ENCODE results near the gene BBX.

BBX gene

DNA sequence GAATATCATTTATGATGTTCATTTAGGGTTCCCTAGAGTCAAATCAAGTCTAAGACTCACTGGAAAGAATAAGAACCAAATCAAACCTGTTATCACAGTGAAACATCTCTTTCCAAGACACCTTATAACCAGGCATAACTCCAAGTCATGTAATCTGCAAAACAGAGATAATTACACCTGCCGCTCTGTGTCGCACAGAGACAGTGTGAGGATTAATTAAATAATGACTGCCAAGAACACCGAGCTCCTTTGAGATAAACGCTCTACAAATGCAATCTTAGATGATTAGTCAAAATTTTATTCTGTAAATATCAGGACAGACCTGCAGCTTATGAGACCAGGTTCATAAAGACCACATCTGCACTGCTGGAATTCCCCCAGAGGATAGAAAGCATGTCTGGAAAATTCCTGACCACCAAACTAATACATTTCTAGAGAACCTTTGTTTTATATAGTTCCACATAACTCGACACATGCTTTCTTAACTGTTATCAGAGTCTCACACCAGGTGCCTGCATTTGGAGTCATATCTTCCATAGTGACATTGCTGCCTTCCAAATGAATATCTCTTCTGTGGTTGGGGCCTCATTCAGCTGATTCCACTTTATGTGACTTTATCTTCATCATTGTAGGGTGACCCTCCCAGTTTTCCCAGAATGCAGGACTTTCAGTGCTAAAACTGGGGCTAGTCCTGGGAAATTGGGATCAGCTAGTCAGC lies 315.3 kb downstream of the BBX start:
- no peak overlapping the region for H3K27ac ChIP-seq (ENCODE audit: low read depth, low read length)
- no peaks in the 10 kb centered on the region for H3K27me3 ChIP-seq (ENCODE audit: control insufficient read depth, insufficient read depth, low read length)
- peaks cover 11% of the 10 kb centered on the region; the same call in 1 of the 2 replicates for H3K4me1 ChIP-seq (ENCODE audit: control insufficient read depth, insufficient read depth, low read length)
- H3K9me3 ChIP-seq (ENCODE audit: control insufficient read depth, insufficient read depth, low read length), result no peaks in the 10 kb centered on the region
- no peaks in the 10 kb centered on the region for H3K36me3 ChIP-seq (ENCODE audit: control insufficient read depth, insufficient read depth, low read length)
- no peak overlapping the region for H3K4me3 ChIP-seq (ENCODE audit: low read depth, low read length)
- no peak overlapping the region for H3K9ac ChIP-seq (ENCODE audit: low read depth, low read length)

DNA sequence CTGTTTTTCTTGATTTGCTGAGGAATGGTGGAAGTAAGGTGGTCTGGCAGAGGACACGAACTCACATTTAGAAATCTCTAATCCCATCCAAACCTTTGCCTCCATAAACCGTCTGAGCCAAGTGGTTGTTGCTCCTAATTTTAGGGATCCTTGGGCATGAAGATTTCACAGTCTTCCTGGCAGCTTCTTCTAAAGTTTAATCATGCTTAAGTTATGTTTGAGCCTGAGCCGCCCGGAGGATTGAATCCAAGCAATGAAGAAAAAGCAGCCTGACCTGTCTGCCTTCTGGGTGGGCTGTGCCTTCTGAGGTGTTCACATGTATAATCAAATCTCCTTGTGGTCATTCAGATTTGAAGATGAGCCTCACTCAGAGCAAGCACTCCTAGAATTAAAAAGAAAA lies 319.1 kb downstream of the BBX start:
- Histone ChIP-seq H3K9ac (ENCODE audit: low read depth, low read length) (no peak overlapping the region), H3K4me1 (ENCODE audit: control insufficient read depth, insufficient read depth, low read length) (peaks cover 11% of the 10 kb centered on the region; the same call in 1 of the 2 replicates), H3K27me3 (ENCODE audit: control insufficient read depth, insufficient read depth, low read length) (no peaks in the 10 kb centered on the region), H3K4me3 (ENCODE audit: low read depth, low read length) (no peak overlapping the region), H3K27ac (ENCODE audit: low read depth, low read length) (no peak overlapping the region), H3K36me3 (ENCODE audit: control insufficient read depth, insufficient read depth, low read length) (no peaks in the 10 kb centered on the region), H3K9me3 (ENCODE audit: control insufficient read depth, insufficient read depth, low read length) (no peaks in the 10 kb centered on the region)

DNA sequence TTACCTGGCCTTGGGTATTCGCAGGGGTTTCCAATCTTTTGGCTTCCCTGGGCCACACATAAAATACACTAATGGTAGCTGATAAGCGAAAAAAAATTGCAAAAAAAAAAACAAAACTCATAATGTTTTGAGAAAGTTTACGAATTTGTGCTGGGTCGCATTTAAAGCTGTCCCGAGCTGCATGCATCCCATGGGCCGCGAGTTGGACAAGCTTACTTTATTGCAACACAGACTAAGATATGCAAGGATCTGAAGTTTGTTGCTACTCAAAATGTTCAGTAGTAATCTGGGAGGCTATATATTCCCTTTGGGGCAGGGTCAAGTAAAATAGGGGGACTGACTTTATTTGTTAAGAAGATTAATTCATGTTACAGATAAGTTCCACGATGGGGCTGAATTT lies 320.2 kb downstream of the BBX start:
- H3K9ac ChIP-seq (ENCODE audit: low read depth, low read length), result no peak overlapping the region
- no peak overlapping the region for H3K4me3 ChIP-seq (ENCODE audit: low read depth, low read length)
- peaks cover 11% of the 10 kb centered on the region; the same call in 1 of the 2 replicates for H3K4me1 ChIP-seq (ENCODE audit: control insufficient read depth, insufficient read depth, low read length)
- no peaks in the 10 kb centered on the region for H3K36me3 ChIP-seq (ENCODE audit: control insufficient read depth, insufficient read depth, low read length)
- H3K9me3 ChIP-seq (ENCODE audit: control insufficient read depth, insufficient read depth, low read length), result no peaks in the 10 kb centered on the region
- no peak overlapping the region for H3K27ac ChIP-seq (ENCODE audit: low read depth, low read length)
- no peaks in the 10 kb centered on the region for H3K27me3 ChIP-seq (ENCODE audit: control insufficient read depth, insufficient read depth, low read length)

DNA sequence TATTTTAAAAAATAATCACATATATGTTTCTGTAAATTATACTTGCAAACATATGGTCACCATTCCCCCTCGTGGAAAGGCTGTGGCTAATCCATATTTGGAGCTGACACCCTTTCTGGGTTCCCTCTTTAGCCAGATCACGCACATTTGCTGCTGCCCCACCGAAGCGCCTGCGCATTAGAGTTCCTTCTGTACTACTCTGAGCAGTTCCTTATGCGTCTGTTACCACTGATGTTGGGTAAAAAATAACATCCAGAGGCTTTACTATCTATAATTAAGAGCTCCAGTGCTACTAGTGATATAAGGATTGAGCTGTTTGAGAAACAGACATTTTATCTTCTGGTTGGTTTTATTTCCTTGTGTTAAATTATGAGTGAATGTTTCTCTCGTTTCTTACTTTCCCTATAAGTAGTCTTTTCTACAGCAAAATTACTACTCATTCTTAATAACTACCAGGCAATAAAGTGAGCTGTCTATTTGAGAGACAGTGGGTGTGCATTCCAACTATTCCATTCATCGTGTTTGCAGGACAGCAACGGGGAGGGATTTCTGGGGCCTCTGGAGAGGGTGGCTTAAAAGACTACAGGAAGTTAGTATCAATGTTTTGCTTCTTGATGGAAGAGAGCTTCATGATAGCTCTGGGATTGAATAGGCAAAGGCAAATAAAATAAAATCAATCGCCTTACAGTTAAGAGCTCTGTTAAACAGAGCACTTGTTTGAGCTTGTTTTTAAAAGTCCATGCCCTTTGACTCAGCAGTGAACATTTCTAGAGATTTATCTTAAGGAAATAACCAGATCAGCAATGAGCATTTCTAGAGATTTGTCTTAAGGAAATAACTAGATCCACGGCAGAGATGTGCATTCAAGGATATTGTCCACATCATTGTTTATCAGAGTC lies 322.9 kb downstream of the BBX start:
- H3K4me1 ChIP-seq (ENCODE audit: control insufficient read depth, insufficient read depth, low read length), result peaks cover 11% of the 10 kb centered on the region; the same call in 1 of the 2 replicates
- no peak overlapping the region for H3K27ac ChIP-seq (ENCODE audit: low read depth, low read length)
- no peaks in the 10 kb centered on the region for H3K27me3 ChIP-seq (ENCODE audit: control insufficient read depth, insufficient read depth, low read length)
- no peaks in the 10 kb centered on the region for H3K9me3 ChIP-seq (ENCODE audit: control insufficient read depth, insufficient read depth, low read length)
- H3K9ac ChIP-seq (ENCODE audit: low read depth, low read length), result no peak overlapping the region
- H3K4me3 ChIP-seq (ENCODE audit: low read depth, low read length), result no peak overlapping the region
- no peaks in the 10 kb centered on the region for H3K36me3 ChIP-seq (ENCODE audit: control insufficient read depth, insufficient read depth, low read length)

DNA sequence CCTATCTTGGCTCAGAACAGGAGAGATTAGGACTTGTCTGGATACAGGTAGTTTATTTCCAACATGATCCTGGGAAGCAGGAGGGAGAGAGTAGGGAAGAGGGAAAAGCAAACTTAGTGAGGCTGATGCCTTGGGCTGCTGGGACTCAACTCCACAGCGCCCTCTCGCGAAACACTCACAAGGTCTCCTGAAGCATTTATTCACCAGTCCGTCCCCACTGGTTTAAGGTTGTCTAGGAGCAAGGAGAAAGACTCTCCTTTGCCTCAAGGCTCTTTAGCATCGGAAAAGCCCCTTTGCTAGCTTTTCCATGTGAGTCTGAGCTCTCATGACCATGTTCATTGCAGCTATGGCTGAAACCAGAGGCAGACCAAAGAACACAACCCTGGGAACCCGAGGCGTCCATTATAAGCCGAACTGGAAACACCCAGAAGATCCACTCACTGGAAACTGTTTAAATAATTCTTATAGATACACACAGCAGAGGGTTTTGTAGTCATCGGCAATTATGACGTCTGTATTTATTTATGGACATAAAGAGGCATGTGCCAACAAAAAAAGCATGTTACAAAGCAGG lies 323.6 kb downstream of the BBX start:
- H3K27me3 ChIP-seq (ENCODE audit: control insufficient read depth, insufficient read depth, low read length), result no peaks in the 10 kb centered on the region
- H3K36me3 ChIP-seq (ENCODE audit: control insufficient read depth, insufficient read depth, low read length), result no peaks in the 10 kb centered on the region
- no peak overlapping the region for H3K27ac ChIP-seq (ENCODE audit: low read depth, low read length)
- no peaks in the 10 kb centered on the region for H3K9me3 ChIP-seq (ENCODE audit: control insufficient read depth, insufficient read depth, low read length)
- no peak overlapping the region for H3K9ac ChIP-seq (ENCODE audit: low read depth, low read length)
- H3K4me3 ChIP-seq (ENCODE audit: low read depth, low read length), result no peak overlapping the region
- 0 out of 2 replicates have a peak, but pooled peaks cover 4% of the 10 kb centered on the region for H3K4me1 ChIP-seq (ENCODE audit: control insufficient read depth, insufficient read depth, low read length)

DNA sequence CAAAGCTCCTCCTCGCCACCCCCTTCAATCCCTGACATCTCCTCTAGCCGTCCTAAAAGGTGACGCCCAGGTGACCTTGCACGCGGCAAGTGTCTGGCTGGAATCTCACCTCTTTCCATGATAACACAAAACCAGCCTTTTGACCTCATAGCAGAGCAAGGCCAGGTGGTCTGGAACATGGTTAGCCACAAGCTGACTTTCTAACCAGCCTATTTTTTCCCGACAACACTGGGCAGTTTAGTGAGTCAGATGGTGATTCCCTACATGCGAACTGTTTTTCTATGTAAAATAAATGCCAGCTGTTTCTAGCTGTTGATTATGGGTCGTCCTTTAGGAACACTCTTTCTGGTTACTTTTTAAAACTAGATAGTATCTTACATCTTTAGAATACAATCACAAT lies 325.0 kb downstream of the BBX start:
- no peaks in the 10 kb centered on the region for H3K27me3 ChIP-seq (ENCODE audit: control insufficient read depth, insufficient read depth, low read length)
- no peak overlapping the region for H3K9ac ChIP-seq (ENCODE audit: low read depth, low read length)
- no peak overlapping the region for H3K4me3 ChIP-seq (ENCODE audit: low read depth, low read length)
- no peaks in the 10 kb centered on the region for H3K4me1 ChIP-seq (ENCODE audit: control insufficient read depth, insufficient read depth, low read length)
- no peaks in the 10 kb centered on the region for H3K36me3 ChIP-seq (ENCODE audit: control insufficient read depth, insufficient read depth, low read length)
- H3K9me3 ChIP-seq (ENCODE audit: control insufficient read depth, insufficient read depth, low read length), result 0 out of 2 replicates have a peak, but pooled peaks cover 4% of the 10 kb centered on the region
- no peak overlapping the region for H3K27ac ChIP-seq (ENCODE audit: low read depth, low read length)

DNA sequence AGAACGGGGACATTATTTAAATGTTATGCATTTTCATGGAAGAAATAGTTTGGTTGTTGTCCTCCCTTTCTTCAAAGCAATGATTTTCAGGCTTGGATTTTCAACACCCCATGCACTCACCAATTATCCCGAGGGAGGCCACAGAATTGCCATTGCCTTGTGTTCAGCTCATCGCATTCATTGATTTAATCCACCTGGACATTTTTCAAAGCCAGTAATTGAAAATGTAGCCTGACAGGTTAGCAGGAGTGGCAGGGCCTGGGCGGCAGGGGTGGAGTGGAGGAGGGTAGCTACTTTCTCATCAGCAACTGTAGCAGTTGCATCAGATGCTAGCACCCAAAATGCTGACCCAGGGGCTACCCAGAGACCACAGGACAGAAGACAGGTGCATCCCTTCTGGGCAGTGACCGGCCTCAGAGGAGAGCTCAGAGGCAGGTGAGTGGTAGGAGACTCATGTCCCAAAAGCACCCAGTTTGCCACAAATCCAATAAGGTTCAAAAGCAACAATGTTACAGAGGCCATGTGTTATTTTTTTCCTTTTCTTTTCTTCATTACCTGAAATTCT lies 325.7 kb downstream of the BBX start:
- H3K9ac ChIP-seq (ENCODE audit: low read depth, low read length), result no peak overlapping the region
- no peak overlapping the region for H3K27ac ChIP-seq (ENCODE audit: low read depth, low read length)
- H3K9me3 ChIP-seq (ENCODE audit: control insufficient read depth, insufficient read depth, low read length), result 0 out of 2 replicates have a peak, but pooled peaks cover 4% of the 10 kb centered on the region
- H3K27me3 ChIP-seq (ENCODE audit: control insufficient read depth, insufficient read depth, low read length), result no peaks in the 10 kb centered on the region
- no peaks in the 10 kb centered on the region for H3K36me3 ChIP-seq (ENCODE audit: control insufficient read depth, insufficient read depth, low read length)
- H3K4me3 ChIP-seq (ENCODE audit: low read depth, low read length), result no peak overlapping the region
- no peaks in the 10 kb centered on the region for H3K4me1 ChIP-seq (ENCODE audit: control insufficient read depth, insufficient read depth, low read length)

DNA sequence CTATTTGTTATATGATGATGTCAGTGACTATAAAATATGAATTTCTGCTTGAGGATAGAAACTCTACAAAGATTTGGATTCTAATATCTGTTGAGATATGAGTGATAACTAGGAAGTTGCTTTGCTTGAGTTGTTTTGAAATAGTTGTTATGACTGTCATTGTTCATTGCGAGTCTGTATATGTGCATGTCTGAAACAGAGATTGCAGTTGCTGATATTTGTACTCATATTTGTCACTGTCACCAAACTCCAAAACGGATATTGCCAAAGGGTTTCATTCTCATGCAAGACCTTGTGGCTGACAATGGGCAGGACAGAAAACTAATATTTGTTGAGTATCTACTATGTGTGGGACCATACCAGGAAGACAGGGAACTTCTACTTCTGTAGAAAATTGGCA lies 327.9 kb downstream of the BBX start:
- no peaks in the 10 kb centered on the region for H3K4me1 ChIP-seq (ENCODE audit: control insufficient read depth, insufficient read depth, low read length)
- H3K27me3 ChIP-seq (ENCODE audit: control insufficient read depth, insufficient read depth, low read length), result no peaks in the 10 kb centered on the region
- H3K27ac ChIP-seq (ENCODE audit: low read depth, low read length), result no peak overlapping the region

DNA sequence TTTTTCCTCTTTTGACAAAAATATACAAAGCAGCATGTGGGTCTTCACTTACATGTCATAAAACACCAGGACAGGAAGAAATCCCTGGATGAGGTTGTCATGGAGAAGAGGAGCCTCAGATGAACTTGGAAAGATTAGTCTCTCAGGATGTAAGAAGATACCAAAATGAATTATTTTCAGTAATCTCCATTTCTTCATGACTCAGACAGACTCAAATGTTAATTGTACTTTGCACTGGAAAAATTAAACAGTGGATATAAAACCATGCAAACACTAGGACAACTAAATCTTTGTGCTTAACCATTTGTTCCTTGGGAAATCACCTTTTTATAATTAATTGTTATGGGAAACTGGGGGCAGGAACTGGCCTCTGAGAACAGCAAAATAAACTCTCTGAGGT lies 331.1 kb downstream of the BBX start:
- Histone ChIP-seq H3K36me3 (ENCODE audit: control insufficient read depth, insufficient read depth, low read length) (no peaks in the 10 kb centered on the region), H3K27ac (ENCODE audit: low read depth, low read length) (no peak overlapping the region), H3K27me3 (ENCODE audit: control insufficient read depth, insufficient read depth, low read length) (no peaks in the 10 kb centered on the region), H3K9me3 (ENCODE audit: control insufficient read depth, insufficient read depth, low read length) (0 out of 2 replicates have a peak, but pooled peaks cover 4% of the 10 kb centered on the region), H3K4me3 (ENCODE audit: low read depth, low read length) (no peak overlapping the region), H3K4me1 (ENCODE audit: control insufficient read depth, insufficient read depth, low read length) (no peaks in the 10 kb centered on the region), H3K9ac (ENCODE audit: low read depth, low read length) (no peak overlapping the region)

More for the DNA sequence above, 327.9 kb downstream of the BBX start:
- Histone ChIP-seq H3K9me3 (ENCODE audit: control insufficient read depth, insufficient read depth, low read length) (0 out of 2 replicates have a peak, but pooled peaks cover 4% of the 10 kb centered on the region), H3K36me3 (ENCODE audit: control insufficient read depth, insufficient read depth, low read length) (no peaks in the 10 kb centered on the region), H3K9ac (ENCODE audit: low read depth, low read length) (no peak overlapping the region), H3K4me3 (ENCODE audit: low read depth, low read length) (no peak overlapping the region)

DNA sequence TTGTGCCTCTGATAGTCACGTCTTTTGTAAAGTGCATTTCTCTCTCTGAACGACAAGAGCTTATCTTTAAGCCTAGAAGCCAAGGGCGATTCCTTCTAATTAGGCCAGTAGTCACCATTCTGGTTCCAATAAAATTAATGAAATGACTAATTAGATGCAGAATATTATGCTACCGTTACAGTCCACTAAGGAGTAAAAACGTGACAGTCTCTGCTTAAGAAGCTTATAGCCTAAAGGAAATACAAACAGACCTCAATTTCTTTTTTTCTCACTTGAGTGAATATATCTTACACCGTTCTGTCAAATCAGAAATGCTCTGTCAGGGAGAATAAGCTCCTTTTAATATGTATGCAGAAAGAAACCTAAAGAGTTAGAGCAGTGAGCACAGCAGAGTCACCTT lies 332.0 kb downstream of the BBX start:
- H3K36me3 ChIP-seq (ENCODE audit: control insufficient read depth, insufficient read depth, low read length), result no peaks in the 10 kb centered on the region
- no peak overlapping the region for H3K27ac ChIP-seq (ENCODE audit: low read depth, low read length)
- H3K27me3 ChIP-seq (ENCODE audit: control insufficient read depth, insufficient read depth, low read length), result no peaks in the 10 kb centered on the region
- H3K4me1 ChIP-seq (ENCODE audit: control insufficient read depth, insufficient read depth, low read length), result no peaks in the 10 kb centered on the region
- H3K4me3 ChIP-seq (ENCODE audit: low read depth, low read length), result no peak overlapping the region
- no peak overlapping the region for H3K9ac ChIP-seq (ENCODE audit: low read depth, low read length)
- 0 out of 2 replicates have a peak, but pooled peaks cover 4% of the 10 kb centered on the region for H3K9me3 ChIP-seq (ENCODE audit: control insufficient read depth, insufficient read depth, low read length)

Data from HUES48 (cell line).